HG02943 (cell line): ENCODE results near the gene DICER1.
"Not testable (repeated sequence)": the region's sequence is repeated elsewhere in the genome, so short reads cannot be mapped to it uniquely, and the experiment has no call there.

Source experiments
- ATAC-seq: cut with Tn5 transposase; IDR thresholded peaks from one replicate; pipeline ENCODE4 v1.9.1; 2021; ENCODE audit warnings: mild to moderate bottlenecking, low read depth, moderate library complexity; ENCODE audit not compliant: unreplicated experiment

The DICER1 gene, protein sequence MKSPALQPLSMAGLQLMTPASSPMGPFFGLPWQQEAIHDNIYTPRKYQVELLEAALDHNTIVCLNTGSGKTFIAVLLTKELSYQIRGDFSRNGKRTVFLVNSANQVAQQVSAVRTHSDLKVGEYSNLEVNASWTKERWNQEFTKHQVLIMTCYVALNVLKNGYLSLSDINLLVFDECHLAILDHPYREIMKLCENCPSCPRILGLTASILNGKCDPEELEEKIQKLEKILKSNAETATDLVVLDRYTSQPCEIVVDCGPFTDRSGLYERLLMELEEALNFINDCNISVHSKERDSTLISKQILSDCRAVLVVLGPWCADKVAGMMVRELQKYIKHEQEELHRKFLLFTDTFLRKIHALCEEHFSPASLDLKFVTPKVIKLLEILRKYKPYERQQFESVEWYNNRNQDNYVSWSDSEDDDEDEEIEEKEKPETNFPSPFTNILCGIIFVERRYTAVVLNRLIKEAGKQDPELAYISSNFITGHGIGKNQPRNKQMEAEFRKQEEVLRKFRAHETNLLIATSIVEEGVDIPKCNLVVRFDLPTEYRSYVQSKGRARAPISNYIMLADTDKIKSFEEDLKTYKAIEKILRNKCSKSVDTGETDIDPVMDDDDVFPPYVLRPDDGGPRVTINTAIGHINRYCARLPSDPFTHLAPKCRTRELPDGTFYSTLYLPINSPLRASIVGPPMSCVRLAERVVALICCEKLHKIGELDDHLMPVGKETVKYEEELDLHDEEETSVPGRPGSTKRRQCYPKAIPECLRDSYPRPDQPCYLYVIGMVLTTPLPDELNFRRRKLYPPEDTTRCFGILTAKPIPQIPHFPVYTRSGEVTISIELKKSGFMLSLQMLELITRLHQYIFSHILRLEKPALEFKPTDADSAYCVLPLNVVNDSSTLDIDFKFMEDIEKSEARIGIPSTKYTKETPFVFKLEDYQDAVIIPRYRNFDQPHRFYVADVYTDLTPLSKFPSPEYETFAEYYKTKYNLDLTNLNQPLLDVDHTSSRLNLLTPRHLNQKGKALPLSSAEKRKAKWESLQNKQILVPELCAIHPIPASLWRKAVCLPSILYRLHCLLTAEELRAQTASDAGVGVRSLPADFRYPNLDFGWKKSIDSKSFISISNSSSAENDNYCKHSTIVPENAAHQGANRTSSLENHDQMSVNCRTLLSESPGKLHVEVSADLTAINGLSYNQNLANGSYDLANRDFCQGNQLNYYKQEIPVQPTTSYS (N-terminal part only)

DNA sequence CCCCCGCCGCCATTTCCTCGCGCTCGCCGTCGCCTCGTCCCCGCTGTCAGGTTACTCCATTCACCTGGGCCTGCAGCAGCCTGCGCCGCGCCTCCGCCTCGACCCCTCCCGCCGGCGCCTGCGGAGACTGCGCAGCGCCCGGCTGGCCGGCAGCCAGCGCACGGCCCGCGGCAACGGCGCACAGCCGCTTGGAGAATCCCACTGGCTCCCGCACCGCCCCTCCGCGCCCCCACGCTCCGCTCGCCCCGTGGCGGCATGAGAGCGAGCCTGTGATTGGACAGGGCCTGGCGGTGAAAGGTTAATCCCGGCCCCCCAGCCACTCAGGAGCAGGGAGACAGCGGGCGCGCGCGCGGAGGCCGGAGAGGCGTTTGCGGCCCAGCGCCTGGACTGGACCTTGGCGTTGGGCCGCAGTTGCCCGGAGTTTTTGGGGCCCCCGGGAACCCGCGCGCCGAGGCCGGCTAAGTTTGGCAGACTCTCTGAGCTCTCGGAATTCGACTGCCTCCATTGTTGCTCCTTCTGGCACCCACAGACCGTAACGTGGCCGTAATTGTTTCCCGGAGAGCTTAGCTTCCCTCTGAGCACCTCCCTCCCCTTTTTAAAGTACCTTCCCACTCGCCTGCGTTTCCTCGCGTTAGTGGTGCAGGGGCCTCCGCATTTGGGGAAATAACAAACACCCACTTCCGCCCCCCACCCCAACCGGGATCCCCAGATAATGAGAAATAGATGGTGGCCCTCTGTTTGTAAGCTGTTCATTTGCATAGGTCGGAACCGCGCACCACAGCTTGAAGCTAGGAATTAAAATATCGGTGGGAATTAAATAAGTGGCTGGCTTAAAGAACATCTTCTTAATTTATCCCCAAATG, at the start of gene DICER1:
DICER1 (minus strand) TSS at position 203 of the 863 bp plus-strand sequence. CDS start 24,071 bp downstream, outside the sequence.
- peak; percentile 66 for ATAC-seq

DNA sequence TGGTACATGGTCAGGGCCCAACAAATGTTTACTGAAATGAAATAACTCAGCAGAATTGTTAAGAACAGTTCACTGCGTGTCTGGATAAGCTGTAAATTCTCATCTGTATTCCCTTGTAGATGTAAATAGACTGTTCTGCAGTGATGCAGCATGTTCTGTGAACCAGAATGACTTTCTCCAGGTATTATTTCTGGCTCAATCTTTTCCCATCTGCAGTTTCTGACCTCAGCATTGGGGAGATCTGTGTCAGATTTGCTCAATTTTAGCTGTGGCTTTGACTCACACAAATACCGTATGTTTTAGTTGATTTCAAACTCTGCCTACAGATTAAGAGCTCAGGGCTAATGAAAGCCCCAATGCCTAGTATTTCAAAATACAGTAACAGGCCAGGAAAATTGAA, 49.2 kb upstream of the DICER1 start:
- ATAC-seq, result no peak

DNA sequence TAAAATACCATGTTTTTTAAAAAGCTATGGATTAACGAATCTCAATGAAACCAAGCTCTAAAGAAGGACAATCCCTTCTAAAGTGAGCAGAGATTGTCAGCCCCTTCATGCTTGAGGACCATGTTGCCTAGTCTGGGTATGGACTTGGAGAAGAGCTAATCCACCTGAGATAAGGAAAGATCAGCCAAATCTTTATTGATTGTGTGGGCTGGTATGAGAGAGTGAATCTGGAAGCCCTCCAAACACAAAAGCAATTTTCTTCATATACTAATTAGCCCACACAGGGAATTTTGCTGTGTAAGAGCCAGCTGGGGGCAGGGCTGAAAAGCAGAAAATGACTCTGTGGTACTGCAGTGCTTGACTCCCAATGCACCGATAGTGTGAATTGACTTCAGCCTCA, 47.4 kb upstream of the DICER1 start:
- no peak for ATAC-seq

DNA sequence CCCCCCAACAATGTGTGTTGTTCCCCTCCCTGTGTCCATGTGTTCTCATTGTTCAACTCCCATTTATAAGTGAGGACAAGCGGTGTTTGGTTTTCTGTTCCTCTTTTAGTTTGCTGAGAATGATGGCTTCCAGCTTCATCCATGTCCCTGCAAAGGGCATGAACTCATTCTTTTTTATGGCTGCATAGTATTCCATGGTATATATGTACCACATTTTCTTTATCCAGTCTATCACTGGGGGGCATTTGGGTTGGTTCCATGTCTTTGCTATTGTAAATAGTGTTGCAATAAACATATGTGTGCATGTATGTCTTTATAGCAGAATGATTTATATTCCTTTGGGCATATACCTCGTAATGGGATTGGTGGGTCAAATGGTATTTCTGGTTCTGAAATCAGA, 44.4 kb upstream of the DICER1 start:
- ATAC-seq, result not testable (repeated sequence)

DNA sequence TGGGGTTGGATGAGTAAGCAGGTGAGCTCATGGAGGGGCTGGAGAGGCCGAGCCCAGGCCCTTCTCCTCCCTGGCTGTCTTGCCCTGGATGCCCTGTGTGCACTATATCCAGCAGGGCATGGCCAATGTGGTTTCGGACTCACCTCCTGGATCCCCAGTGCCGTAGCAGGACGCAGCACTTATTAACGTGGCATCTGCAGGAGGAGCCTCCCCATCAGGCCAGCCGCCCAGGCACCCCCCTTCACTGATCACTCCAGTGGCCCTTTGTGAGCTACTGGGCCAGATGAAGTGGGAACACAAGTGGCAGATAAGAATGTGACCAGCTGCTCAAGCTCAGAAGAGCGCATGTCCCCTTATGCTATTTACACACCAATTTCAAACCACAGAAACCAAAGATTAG, 43.1 kb upstream of the DICER1 start:
- ATAC-seq, result no peak

DNA sequence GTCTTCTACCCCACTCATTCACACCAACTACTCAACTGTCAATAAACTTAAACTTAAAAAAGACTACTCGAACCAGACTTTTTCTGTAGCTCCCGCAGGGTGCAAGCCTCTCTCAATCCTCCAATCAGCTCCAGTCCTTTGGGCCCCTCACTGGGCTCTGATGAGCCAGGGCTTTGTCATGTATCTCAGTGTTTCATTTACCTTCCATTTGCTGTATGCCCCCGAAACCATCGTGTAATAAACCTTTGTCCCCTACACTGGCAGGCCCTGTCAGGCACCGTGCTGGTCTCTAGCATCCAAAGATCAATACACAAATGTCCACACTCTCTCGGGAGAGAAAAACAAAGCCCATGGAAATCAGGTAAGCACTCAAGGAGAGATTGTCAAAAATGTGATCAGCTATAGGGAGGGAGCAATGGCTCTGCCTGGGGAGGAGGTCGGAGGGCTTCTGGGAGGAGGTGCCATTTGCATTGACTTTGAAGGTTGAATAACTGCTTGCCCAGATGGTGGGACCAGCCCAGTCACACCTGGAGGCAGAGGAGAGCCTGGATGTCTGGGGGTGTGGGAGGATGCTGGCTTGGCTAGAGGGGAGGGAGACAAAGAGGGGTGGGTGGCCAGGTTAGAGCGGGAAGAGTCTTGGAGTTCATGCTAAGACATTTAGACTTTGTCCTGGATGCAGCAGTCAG, 42.1 kb upstream of the DICER1 start:
- no peak for ATAC-seq

DNA sequence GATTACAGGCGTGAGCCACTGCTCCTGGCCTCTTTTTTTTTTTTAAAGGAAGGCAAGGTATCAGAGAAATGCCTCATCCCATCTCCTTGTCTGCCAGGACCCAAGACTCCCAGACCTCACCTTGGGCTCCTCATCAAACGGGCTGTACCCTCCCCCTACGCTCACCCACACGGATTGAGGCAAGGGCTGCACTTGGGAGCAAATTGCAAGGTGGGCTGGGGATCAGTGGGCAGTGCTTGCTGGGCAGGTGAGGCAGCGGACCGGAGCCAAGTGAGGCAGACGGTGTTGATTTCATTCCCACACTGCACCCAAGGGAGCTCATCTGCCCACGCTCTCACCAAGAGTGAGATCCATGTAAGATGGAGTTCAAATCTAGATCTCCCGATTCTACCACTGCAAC, 41.0 kb upstream of the DICER1 start:
- ATAC-seq, result no peak

DNA sequence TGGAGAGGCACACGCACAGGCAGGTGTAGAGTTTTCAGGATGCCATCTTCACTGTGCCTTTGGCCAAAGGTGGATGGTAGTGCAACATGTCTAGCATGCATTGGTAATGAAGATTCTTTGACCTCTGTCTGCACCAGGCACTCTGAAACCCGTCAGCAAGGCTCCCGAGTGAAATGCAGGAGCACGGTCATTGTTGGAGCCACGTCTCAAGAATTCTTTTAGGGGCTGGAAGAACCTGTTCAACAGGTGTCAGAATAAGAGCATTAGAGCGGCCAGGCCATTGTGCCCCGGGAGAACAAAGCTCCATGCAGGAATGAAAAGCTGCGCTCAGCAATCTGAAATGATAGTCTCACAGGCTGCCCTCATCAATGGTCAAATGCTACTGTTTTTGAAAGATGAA, 40.2 kb upstream of the DICER1 start:
- ATAC-seq, result no peak

DNA sequence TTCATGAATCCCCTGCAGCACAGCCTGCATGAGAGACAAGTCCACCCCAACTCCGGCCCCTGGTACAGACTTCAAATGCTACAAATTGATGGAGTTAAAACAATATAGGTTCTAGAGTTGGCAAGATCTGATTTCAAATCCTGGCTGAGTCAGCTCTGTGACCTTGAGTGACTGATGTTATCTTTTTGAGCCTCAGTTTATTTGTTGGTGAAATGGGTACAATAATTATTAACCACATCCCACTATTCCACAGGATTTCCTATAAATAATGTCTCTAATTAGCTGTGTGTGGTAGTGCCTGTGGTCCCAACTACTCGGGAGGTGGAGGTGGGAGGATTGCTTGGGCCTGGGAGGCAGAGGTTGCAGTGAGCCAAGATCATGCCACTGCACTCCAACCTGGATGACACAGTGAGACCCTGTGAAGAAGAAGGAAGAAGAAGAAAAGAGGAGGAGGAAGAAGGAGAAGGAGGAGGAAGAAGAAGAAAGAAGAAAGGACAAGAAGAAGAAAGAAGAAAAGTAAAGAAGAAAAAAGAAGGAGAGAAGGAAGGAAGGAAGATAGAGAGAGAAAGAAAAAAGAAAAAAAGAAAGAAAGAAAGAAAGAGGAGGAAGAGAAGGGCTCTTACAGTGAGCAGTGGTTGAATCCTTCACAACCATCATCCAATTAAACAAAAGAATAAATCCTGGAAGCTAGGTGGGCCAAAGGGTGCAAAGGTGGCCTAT, 39.7 kb upstream of the DICER1 start:
- ATAC-seq, result no peak

DNA sequence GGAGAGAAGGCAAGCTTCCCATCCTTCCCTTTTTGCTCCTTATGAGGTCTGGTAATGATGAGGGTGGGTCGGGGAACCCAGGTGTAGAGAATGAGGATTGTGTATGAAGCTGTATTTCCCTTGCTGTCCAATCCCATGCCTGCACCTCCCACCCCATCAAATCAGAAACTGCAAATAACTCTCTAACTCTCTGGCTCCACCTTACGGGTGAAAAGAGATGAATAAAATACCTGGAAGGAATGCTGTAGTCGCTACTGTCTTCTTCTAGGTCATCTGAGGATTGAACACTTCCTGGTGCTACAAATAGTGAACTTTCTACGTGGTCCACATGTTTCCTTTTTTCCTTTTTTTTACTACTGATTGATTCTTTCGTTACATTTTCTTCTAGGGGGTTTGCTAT, 38.9 kb upstream of the DICER1 start:
- ATAC-seq, result no peak

DNA sequence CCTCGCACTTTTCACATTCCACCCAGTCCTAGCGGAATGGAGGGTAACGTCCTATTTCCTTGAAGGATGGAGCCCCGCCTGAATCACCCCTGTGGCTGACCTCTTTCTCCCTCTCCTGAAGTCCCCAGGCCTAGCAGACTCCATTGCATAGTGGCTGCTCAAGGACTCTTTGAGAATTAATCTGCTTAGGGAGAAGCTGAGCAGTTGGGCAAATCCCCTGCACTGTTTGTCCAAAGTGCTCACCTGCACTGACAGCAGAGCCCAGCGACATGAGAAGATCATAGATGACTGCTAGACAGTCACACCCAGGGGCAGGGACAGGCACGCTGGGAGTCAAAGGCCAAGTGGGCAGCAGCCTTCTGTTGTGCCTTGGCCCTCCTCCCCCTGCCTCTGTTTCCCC, 37.7 kb upstream of the DICER1 start:
- ATAC-seq, result no peak

DNA sequence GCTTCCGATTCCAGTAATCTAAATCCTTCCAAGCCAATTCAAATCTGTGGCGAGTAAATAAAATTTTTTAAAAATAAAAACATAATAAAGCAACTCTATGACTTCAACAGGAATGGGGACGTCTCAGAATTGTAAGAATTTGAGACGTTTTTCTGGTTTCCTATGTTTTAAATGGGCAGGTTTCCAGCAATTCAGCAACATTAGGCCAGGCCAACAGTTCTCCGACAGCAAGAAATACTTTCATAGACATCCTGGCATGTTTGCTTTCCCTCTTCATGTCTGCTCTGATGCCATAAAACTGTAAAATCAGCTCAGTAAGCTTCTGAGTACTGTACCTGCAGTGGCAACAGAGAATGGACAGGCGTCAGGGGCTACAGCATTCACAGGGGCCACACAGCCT, 35.8 kb upstream of the DICER1 start:
- no peak for ATAC-seq

DNA sequence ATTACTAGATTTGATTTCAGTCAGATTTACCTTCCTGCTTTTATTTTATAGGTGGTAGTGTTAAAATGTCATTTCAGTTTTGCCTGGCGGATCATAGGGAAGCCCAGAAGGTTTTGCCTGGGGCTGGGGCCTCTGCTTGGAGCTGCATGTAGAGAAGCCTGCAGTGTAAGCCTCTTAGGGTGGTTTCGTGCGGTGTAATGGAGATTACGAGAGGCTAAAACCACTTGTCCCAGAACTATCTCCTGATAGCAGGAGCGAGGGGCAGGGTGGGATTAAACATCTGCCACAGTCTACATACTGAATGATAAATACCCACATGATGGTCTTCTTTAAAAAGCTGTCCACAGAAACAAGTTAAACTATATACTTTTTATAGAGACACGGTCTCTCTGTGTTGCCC, 35.0 kb upstream of the DICER1 start:
- no peak for ATAC-seq

DNA sequence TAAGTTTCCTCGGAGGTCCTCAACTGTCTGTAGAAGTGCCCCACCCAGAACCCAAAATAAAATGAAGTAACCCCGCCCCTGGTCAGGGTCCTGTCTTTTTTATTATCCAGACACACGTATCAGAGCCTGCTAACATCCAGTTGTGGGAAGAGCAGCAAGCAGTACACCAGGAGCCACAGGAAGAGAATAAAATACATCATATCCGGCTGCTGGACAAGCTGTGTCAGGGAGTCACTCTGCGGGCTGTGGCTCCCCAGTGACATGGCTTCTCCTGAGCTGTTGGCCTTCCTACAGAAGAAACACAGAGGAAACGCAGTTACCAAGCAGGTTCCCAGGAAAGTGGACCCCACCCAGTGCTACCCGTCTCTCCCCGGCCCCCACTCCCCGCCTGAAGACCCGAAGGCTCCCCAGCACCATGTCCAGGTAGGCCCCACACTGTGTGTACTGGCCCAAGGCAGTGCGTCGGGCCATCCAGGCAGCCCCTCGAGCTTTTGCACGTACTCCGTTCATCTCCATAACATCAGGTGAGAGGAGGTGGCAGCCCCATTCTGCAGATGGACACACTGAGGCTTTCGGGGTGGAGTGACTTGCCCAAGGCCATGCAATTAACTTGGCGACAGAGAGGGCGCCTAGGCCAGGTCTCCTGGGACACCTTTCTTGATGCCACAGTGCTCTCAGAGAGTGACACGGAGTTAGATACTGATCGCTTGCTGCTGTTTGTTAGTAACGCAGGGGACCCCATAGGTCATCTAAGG, 34.3 kb upstream of the DICER1 start:
- ATAC-seq, result no peak

DNA sequence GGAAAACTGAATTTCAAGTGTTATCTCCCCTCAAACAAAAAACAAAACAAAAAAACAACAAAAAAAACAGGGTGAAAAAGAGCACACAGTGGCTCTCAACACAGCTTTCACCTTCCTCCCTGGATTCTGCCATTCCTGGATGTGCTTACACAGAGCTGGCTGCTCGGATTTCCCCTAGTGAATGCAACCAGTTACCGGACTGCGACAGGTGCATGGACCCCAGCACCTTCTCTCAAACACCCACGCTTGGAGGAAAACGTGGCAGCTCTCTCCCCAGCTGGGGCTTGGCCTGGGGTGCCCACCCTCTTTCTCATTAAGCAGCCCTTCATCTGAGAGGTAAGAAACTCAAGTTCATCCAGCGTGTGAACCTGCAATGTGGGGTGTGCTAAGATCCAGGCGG, 33.5 kb upstream of the DICER1 start:
- ATAC-seq, result no peak

DNA sequence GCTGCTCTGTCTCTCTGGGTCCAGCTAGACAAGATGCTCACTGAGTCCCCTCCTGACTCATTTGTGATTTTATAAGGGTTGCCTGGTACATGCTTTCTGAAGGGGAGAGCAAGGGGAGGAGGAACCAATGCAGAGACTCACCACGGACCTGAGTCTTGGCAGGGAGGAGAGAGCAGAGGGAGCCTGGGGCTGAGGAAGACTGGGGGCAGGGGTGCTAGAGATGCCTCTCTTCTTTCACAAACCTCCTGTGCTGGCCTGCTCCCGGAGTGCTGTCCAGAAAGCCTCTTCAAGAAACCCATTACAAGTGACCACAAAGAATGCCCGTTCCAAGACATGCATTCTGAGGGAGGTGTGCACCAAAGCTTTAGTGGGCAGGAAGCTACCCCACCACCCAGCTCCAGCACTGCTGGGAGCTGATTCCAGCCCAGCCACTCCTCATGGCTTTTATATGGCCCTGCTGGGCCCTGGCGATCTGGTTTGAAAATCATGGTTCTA, 33.1 kb upstream of the DICER1 start:
- ATAC-seq, result no peak

DNA sequence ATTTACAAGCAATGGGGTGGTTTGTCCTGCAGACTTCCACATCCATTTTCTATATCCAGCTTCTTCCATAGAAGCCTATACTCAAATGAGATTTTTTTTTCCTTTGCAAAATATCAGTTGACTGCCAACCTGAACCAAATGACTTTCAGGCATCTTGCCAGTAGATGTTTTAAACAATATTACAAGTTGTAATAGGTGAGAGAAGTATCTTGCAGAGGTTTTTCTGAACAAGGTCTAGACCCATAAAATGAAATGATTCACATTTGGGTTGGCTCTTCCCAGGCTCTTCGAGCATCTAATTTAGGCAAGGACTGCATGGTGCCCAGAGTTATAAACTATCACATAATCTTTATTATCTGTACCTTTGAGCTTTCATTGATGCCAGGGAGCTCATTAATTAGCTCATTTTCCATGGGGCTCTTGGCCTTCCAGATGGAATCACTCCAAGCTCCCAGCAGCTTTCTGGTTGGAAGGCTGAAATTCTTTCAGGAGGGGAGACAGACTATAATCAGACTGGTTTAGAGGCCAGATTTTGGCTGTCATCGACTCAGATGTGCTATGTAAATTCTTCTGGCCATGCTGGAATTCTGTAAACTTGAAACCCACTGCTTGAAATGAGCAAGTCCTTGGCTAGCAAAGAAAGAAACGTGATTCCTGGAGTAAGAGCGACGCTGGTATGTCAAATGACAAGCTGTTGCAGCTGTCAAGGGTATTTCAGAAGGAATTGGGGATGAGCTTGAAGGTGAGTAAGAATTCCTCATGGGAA, 32.2 kb upstream of the DICER1 start:
- no peak for ATAC-seq
